Measurements from ENCODE around the gene LRCH1. TPM values are rescaled to one million over a fixed set of nuclear protein-coding genes. Genes with fewer than 3 reads are reported as not detected.

The LRCH1 gene
- total and polyA plus RNA-seq, 10 of the 15 experiments (the other 5 are each of a cell fraction or from before 2014, with no cell fraction given), result 5.3 to 48.9 (median 14.4) TPM

DNA sequence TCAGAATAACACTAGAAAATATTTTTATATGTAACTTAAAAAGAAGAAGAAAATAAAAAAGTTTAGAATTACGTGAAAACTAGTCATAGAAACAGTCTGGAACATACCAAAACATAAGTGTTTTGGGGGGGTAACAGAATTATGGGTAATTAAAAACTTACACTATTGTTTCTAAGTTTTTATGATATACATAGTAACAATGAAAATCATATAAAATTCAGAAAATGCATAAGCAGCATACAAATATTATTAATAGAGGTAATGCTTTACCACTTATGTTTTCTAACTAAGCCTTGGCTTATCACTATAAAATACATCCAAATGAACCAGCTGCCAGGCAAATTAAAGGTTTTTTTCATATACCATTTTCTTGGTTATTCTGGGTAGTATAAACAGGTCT, 229.1 kb downstream of the LRCH1 start (continued):
- TF ChIP-seq, protein P1, sequence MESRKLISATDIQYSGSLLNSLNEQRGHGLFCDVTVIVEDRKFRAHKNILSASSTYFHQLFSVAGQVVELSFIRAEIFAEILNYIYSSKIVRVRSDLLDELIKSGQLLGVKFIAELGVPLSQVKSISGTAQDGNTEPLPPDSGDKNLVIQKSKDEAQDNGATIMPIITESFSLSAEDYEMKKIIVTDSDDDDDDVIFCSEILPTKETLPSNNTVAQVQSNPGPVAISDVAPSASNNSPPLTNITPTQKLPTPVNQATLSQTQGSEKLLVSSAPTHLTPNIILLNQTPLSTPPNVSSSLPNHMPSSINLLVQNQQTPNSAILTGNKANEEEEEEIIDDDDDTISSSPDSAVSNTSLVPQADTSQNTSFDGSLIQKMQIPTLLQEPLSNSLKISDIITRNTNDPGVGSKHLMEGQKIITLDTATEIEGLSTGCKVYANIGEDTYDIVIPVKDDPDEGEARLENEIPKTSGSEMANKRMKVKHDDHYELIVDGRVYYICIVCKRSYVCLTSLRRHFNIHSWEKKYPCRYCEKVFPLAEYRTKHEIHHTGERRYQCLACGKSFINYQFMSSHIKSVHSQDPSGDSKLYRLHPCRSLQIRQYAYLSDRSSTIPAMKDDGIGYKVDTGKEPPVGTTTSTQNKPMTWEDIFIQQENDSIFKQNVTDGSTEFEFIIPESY (IDR thresholded peaks at IDR 0.05), result no peak
- no peak for TF ChIP-seq ZNF274 (IDR thresholded peaks at IDR 0.05; ENCODE audit: insufficient read depth, insufficient read length)

DNA sequence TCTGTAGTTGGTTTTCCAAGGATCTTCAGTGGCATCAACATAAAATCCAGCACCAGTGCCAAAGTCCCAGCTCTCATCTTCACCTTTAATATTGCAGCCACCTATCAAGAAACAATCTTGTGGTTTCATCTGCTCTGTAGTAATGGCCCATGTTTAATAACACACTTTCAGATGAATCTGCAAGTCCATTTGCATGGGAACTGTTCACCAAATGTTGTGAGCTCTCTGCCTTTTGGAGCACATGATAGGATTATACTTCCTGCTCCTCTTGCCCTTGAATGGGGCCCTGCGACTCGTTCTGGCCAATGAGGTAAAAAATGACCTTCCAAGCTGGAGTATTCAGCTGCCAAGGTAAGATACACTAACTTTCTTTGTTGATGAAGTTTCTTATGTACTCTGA, 229.7 kb downstream of the LRCH1 start:
- no peaks in the 10 kb centered on the region for H3K27me3 ChIP-seq (replicated peaks in 1 of 2; ENCODE audit: control insufficient read depth in 2 of 2, insufficient read depth in 2 of 2, low read length in 1 of 2)
- H3K79me2 ChIP-seq (ENCODE audit: control insufficient read depth, insufficient read depth, low read length), result no peaks in the 10 kb centered on the region
- RAD21 ChIA-PET (ENCODE audit: unreplicated experiment), result no interaction called here

More for the DNA sequence above, 229.7 kb downstream of the LRCH1 start:
- no peak overlapping the region for H3K4me3 ChIP-seq
- H4K20me1 ChIP-seq (ENCODE audit: control insufficient read depth, insufficient read depth), result no peaks in the 10 kb centered on the region
- ChIA-PET POLR2A (no interaction called here), CTCF (no interaction called here), SMC1A (ENCODE audit: uncharacterized antibody, unreplicated experiment) (no interaction called here)
- no peak overlapping the region for H3K27ac ChIP-seq (ENCODE audit: control insufficient read depth, insufficient read depth)
- H2AFZ ChIP-seq (ENCODE audit: control insufficient read depth, low read depth, low read length), result no peak overlapping the region
- no peak for ATAC-seq
- peaks cover 2 to 24% of the 10 kb centered on the region in 2 experiments for H3K36me3 ChIP-seq (ENCODE audit: control insufficient read depth in 2 of 2, insufficient read depth in 2 of 2, low read length in 1 of 2)
- H3K4me2 ChIP-seq (ENCODE audit: control insufficient read depth, insufficient read depth), result no peak overlapping the region
- DNase-seq (ENCODE audit: low read depth, low spot score), result no peak
- 89% methylated on average over 2 of the region's 2 CpGs for WGBS (ENCODE audit: insufficient coverage, insufficient replicate concordance, low lambda C conversion rate, missing lambda C conversion rate)
- H3K4me1 ChIP-seq (ENCODE audit: control insufficient read depth, insufficient read depth, low read length), result no peaks in the 10 kb centered on the region
- H3K9ac ChIP-seq (ENCODE audit: control insufficient read depth, insufficient read depth, low read length), result no peak overlapping the region
- BruUV-seq (replicated peaks), result no TSS peak
- no peak for TF ChIP-seq ZBED1 (IDR thresholded peaks at IDR 0.05; ENCODE audit: borderline replicate concordance)
- TF ChIP-seq, protein P2, sequence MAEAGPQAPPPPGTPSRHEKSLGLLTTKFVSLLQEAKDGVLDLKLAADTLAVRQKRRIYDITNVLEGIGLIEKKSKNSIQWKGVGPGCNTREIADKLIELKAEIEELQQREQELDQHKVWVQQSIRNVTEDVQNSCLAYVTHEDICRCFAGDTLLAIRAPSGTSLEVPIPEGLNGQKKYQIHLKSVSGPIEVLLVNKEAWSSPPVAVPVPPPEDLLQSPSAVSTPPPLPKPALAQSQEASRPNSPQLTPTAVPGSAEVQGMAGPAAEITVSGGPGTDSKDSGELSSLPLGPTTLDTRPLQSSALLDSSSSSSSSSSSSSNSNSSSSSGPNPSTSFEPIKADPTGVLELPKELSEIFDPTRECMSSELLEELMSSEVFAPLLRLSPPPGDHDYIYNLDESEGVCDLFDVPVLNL (IDR thresholded peaks at IDR 0.05; ENCODE audit: low read depth, low read length), result no peak
- TF ChIP-seq IKZF2 (IDR thresholded peaks at IDR 0.05), result no peak
- no peak for TF ChIP-seq EED (IDR thresholded peaks at IDR 0.05; ENCODE audit: low read depth)
- no peak for TF ChIP-seq TARDBP (IDR thresholded peaks at IDR 0.05; ENCODE audit: borderline replicate concordance)
- TF ChIP-seq, protein P3, sequence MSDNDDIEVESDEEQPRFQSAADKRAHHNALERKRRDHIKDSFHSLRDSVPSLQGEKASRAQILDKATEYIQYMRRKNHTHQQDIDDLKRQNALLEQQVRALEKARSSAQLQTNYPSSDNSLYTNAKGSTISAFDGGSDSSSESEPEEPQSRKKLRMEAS (IDR thresholded peaks at IDR 0.05; ENCODE audit: low read depth, low read length), result no peak
- no peak for TF ChIP-seq CBX3 (IDR thresholded peaks at IDR 0.05; ENCODE audit: borderline replicate concordance, low read depth)
- TF ChIP-seq CREM (IDR thresholded peaks at IDR 0.05; ENCODE audit: low read depth), result no peak
- no peak for TF ChIP-seq MEF2A (IDR thresholded peaks at IDR 0.05; ENCODE audit: insufficient read depth, low read depth, low read length)
- no peak for TF ChIP-seq CREB1 (IDR thresholded peaks at IDR 0.05; ENCODE audit: low read depth)
- no peak for TF ChIP-seq EGR1 (IDR thresholded peaks at IDR 0.05; ENCODE audit: borderline replicate concordance in 1 of 2, low read depth in 2 of 2, low read length in 2 of 2)
- TF ChIP-seq, protein P4, sequence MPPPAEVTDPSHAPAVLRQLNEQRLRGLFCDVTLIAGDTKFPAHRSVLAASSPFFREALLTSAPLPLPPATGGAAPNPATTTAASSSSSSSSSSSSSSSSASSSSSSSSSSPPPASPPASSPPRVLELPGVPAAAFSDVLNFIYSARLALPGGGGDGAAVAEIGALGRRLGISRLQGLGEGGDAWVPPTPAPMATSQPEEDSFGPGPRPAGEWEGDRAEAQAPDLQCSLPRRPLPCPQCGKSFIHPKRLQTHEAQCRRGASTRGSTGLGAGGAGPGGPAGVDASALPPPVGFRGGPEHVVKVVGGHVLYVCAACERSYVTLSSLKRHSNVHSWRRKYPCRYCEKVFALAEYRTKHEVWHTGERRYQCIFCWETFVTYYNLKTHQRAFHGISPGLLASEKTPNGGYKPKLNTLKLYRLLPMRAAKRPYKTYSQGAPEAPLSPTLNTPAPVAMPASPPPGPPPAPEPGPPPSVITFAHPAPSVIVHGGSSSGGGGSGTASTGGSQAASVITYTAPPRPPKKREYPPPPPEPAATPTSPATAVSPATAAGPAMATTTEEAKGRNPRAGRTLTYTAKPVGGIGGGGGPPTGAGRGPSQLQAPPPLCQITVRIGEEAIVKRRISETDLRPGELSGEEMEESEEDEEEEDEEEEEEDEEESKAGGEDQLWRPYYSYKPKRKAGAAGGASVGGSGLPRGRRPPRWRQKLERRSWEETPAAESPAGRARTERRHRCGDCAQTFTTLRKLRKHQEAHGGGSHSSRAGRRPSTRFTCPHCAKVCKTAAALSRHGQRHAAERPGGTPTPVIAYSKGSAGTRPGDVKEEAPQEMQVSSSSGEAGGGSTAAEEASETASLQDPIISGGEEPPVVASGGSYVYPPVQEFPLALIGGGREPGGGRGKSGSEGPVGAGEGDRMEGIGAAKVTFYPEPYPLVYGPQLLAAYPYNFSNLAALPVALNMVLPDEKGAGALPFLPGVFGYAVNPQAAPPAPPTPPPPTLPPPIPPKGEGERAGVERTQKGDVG (CRISPR knock-in tag; IDR thresholded peaks at IDR 0.05), result no peak
- no peak for TF ChIP-seq CBX5 (IDR thresholded peaks at IDR 0.05; ENCODE audit: low read depth)
- in situ Hi-C loops (cut with MboI), result no loop called here
- intact Hi-C loops (cut with micrococcal nuclease; ENCODE audit: unreplicated experiment), result no loop called here
- no peak for FAIRE-seq
- H3K9me3 ChIP-seq (replicated peaks; ENCODE audit: control insufficient read depth, insufficient read depth, low read length), result no peaks in the 10 kb centered on the region

All from GM12878 (cell line).